ENCODE data around the gene SLC39A11.

DNA sequence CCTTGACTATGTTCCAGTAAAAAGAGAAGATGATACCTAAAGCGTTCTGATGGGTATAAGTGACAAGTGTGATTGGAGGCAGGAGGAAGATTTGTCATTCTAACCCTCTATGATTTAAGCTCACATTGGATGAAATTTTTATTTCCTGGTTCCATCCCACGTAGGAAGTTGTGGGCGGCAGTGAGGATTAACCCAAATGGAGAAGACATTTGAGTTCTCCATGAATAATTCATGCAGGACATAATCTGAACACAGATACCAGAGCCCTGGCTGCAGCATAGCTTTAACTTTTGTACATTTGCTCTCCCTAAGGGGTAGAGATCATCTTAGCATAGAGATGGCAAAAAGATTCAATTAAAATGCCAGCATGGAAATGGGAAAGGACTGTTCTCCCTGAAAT is 146.3 kb downstream of the SLC39A11 start:
- TF ChIP-seq RAD21 (IDR thresholded peaks at IDR 0.05; ENCODE audit: low read depth) (no peak), TAF1 (IDR thresholded peaks at IDR 0.05; ENCODE audit: low read depth) (no peak), CEBPB (IDR thresholded peaks at IDR 0.05) (no peak), CREB1 (IDR thresholded peaks at IDR 0.05; ENCODE audit: low read depth) (no peak)
